ENCODE measurements around the gene TRPV4. TPM values are rescaled to one million over a fixed set of nuclear protein-coding genes. Genes with fewer than 3 reads are reported as not detected.

The TRPV4 gene
- total and polyA plus RNA-seq, 2 donors (not counting 3 experiments of a cell fraction or from before 2014, with no cell fraction given): 8.8 to 22.3 TPM

DNA sequence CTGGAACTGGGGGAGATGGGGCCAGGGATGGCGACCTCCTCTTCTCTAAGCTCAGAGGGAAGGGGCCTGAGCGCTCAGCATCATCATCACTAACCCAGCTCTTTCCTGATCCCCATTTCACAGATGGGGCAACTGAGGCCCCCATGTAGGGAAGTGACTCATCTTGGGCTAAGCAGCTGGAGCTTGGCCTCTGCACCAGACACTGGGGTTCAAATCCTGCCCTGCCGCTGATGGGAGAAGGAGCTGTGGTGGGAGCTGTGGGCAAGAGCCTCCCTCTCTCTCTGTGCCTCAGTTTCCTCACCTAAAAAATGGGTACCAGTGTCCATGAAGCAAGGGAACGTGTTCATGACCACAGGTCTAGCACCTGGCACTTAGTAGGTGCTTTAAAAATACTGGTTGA lies 2.6 kb upstream of the TRPV4 start:
- ChIA-PET POLR2A (no interaction called here), CTCF (interaction anchor here (0.9 to 5.8 kb wide), 4 partner anchors 10 to 408 kb away, joined by 3 to 52 read pairs (median 4); no protein-coding TSS in a partner anchor)
- intact Hi-C loops (cut with micrococcal nuclease): loop anchor here (2.0 kb wide), 1 partner anchor 121 kb away; no protein-coding TSS in a partner anchor
- peaks cover 27% of the 10 kb centered on the region for H3K4me1 ChIP-seq (ENCODE audit: control insufficient read depth, extremely low read depth, insufficient read depth, low read length)
- FAIRE-seq (no peak), DNase-seq (ENCODE audit: low read depth, low spot score) (no peak)
- no TSS peak for BruUV-seq (replicated peaks)
- dilution Hi-C loops (cut with MboI; ENCODE audit: extremely low pct_ligation_motif_present, low sequenced_read_pairs): no loop called here
- no peak overlapping the region for H3K27ac ChIP-seq (ENCODE audit: insufficient read depth, low read depth, low read length)
- H3K4me2 ChIP-seq (ENCODE audit: insufficient read depth, low read length): no peak overlapping the region
- H3K27me3 ChIP-seq (ENCODE audit: control insufficient read depth in 2 of 2, insufficient read depth in 2 of 2, low read length in 2 of 2): no peaks in the 10 kb centered on the region
- no peak overlapping the region for H2AFZ ChIP-seq (ENCODE audit: low read depth, low read length)
- no peaks in the 10 kb centered on the region for H3K36me3 ChIP-seq (ENCODE audit: control insufficient read depth in 2 of 2, extremely low read depth in 1 of 2, insufficient read depth in 2 of 2, low read length in 2 of 2)
- no peaks in the 10 kb centered on the region for H4K20me1 ChIP-seq (replicated peaks; ENCODE audit: control insufficient read depth, extremely low read depth, insufficient read depth, low read length)
- no peak overlapping the region for H3K9ac ChIP-seq (replicated peaks; ENCODE audit: extremely low read depth, insufficient read depth, low read length)
- no peak for TF ChIP-seq MYC (IDR thresholded peaks at IDR 0.05; ENCODE audit: low read depth, low read length)
- no peak for TF ChIP-seq FOS (IDR thresholded peaks at IDR 0.05; ENCODE audit: borderline replicate concordance, insufficient read depth, low read length)
- TF ChIP-seq, protein P1, sequence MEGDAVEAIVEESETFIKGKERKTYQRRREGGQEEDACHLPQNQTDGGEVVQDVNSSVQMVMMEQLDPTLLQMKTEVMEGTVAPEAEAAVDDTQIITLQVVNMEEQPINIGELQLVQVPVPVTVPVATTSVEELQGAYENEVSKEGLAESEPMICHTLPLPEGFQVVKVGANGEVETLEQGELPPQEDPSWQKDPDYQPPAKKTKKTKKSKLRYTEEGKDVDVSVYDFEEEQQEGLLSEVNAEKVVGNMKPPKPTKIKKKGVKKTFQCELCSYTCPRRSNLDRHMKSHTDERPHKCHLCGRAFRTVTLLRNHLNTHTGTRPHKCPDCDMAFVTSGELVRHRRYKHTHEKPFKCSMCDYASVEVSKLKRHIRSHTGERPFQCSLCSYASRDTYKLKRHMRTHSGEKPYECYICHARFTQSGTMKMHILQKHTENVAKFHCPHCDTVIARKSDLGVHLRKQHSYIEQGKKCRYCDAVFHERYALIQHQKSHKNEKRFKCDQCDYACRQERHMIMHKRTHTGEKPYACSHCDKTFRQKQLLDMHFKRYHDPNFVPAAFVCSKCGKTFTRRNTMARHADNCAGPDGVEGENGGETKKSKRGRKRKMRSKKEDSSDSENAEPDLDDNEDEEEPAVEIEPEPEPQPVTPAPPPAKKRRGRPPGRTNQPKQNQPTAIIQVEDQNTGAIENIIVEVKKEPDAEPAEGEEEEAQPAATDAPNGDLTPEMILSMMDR (IDR thresholded peaks at IDR 0.05; ENCODE audit: extremely low read depth in 1 of 2, insufficient read depth in 1 of 2, low read depth in 1 of 2, low read length in 2 of 2): no peak
- TF ChIP-seq POLR2AphosphoS5 (IDR thresholded peaks at IDR 0.05; ENCODE audit: insufficient read depth, low read depth, low read length): no peak
- TF ChIP-seq, protein P2, sequence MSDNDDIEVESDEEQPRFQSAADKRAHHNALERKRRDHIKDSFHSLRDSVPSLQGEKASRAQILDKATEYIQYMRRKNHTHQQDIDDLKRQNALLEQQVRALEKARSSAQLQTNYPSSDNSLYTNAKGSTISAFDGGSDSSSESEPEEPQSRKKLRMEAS (IDR thresholded peaks at IDR 0.05; ENCODE audit: insufficient read depth, insufficient read length): no peak
- no peak for TF ChIP-seq POLR2A (IDR thresholded peaks at IDR 0.05; ENCODE audit: low read depth, low read length)
- TF ChIP-seq JUN (IDR thresholded peaks at IDR 0.05; ENCODE audit: borderline replicate concordance, insufficient read depth, insufficient read length, low read depth): no peak
- TF ChIP-seq EZH2 (IDR thresholded peaks at IDR 0.05; ENCODE audit: borderline replicate concordance, low read depth, low read length, severe bottlenecking): no peak
- no peak for TF ChIP-seq GATA2 (IDR thresholded peaks at IDR 0.05; ENCODE audit: insufficient read depth, insufficient read length, low read depth, low read length)
- H3K79me2 ChIP-seq (ENCODE audit: control insufficient read depth, insufficient read depth, low read length): no peaks in the 10 kb centered on the region
- H3K9me3 ChIP-seq (replicated peaks; ENCODE audit: control insufficient read depth, insufficient read depth, low read length): no peaks in the 10 kb centered on the region
- no peak overlapping the region for H3K4me3 ChIP-seq (replicated peaks in 1 of 3; ENCODE audit: insufficient read depth in 1 of 3, low read depth in 1 of 3, low read length in 3 of 3)
- H3K9me1 ChIP-seq (replicated peaks; ENCODE audit: control insufficient read depth, extremely low read depth, insufficient read depth, low read length): no peaks in the 10 kb centered on the region

Data from endothelial cell of umbilical vein (primary cell).